ENCODE results near the gene HNRNPA3. TPM values are rescaled to one million over a fixed set of nuclear protein-coding genes. Genes with fewer than 3 reads are reported as not detected.

Gene HNRNPA3
- total and polyA plus RNA-seq, 10 of the 15 experiments (the other 5 are each of a cell fraction or from before 2014, with no cell fraction given) = 40.4 to 343 (median 206) TPM

DNA sequence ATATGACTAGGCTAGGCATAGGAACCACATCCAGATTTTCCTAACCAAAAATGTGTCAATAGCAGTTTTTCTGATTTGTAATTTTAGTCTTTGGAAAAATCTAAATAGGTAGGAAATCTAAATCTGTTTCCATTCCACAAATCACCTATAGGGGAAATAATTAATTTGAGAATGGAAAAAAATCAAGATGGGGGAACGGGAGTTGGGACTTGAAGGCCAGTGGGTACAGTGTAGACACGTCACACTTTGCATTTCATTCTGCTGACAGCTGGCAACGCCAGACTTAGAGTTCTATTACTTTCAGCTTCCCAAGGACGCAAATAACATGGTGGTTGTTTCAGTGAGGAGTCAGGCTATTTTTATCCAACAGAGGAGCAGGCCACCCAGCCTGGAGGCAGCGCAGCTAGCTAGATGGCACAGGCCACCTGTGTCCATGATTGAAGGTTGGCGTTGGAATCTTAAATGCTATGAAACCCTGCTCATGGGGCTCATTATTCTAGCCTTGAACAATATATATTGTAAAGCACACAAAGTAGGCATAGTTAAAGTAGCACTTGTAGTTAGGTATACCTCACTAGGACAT is 23.4 kb downstream of the HNRNPA3 start:
- Histone ChIP-seq H3K4me2 (ENCODE audit: control insufficient read depth, insufficient read depth) (no peak overlapping the region), H3K27me3 (replicated peaks in 1 of 2; ENCODE audit: control insufficient read depth in 2 of 2, insufficient read depth in 2 of 2, low read length in 1 of 2) (no peaks in the 10 kb centered on the region), H4K20me1 (ENCODE audit: control insufficient read depth, insufficient read depth) (no peaks in the 10 kb centered on the region), H3K36me3 (ENCODE audit: control insufficient read depth in 2 of 2, insufficient read depth in 2 of 2, low read length in 1 of 2) (peaks cover 8 to 16% of the 10 kb centered on the region in 2 experiments), H3K4me3 (no peak overlapping the region), H3K27ac (ENCODE audit: control insufficient read depth, insufficient read depth) (no peak overlapping the region), H3K4me1 (ENCODE audit: control insufficient read depth, insufficient read depth, low read length) (peaks cover 12% of the 10 kb centered on the region), H3K9me3 (replicated peaks; ENCODE audit: control insufficient read depth, insufficient read depth, low read length) (no peaks in the 10 kb centered on the region), H3K9ac (ENCODE audit: control insufficient read depth, insufficient read depth, low read length) (no peak overlapping the region), H3K79me2 (ENCODE audit: control insufficient read depth, insufficient read depth, low read length) (peaks cover 48% of the 10 kb centered on the region), H2AFZ (ENCODE audit: control insufficient read depth, low read depth, low read length) (no peak overlapping the region)
- DNase-seq (ENCODE audit: low read depth, low spot score) (no peak), ATAC-seq (no peak), FAIRE-seq (no peak)
- WGBS (ENCODE audit: insufficient coverage, insufficient replicate concordance, low lambda C conversion rate, missing lambda C conversion rate) = 82% methylated on average over 6 of the region's 6 CpGs
- in situ Hi-C loops (cut with MboI) = no loop called here
- ChIA-PET RAD21 (ENCODE audit: unreplicated experiment) (interaction anchor here (0.7 kb wide), 1 partner anchor 71 kb away, joined by 3 read pairs; no protein-coding TSS in a partner anchor), CTCF (interaction anchor here (1.0 to 2.0 kb wide), 4 partner anchors 10 to 71 kb away, joined by 3 to 8 read pairs (median 3); no protein-coding TSS in a partner anchor), SMC1A (ENCODE audit: uncharacterized antibody, unreplicated experiment) (interaction anchor here (1.0 to 1.2 kb wide), 3 partner anchors 14 to 59 kb away, joined by 3 read pairs; no protein-coding TSS in a partner anchor), POLR2A (interaction anchor here (1.2 kb wide), 1 partner anchor 9 kb away, joined by 5 read pairs; no protein-coding TSS in a partner anchor)
- BruUV-seq (replicated peaks) = no TSS peak
- intact Hi-C loops (cut with micrococcal nuclease; ENCODE audit: unreplicated experiment) = no loop called here
- TF ChIP-seq, protein P1, sequence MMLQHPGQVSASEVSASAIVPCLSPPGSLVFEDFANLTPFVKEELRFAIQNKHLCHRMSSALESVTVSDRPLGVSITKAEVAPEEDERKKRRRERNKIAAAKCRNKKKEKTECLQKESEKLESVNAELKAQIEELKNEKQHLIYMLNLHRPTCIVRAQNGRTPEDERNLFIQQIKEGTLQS (IDR thresholded peaks at IDR 0.05; ENCODE audit: borderline replicate concordance, extremely low read depth, low read depth, low read length) = no peak
- TF ChIP-seq NR2C1 (IDR thresholded peaks at IDR 0.05) = no peak
- no peak for TF ChIP-seq DPF2 (IDR thresholded peaks at IDR 0.05)
- no peak for TF ChIP-seq HCFC1 (IDR thresholded peaks at IDR 0.05; ENCODE audit: low read length)
- TF ChIP-seq NR2F1 (conservative IDR thresholded peaks at IDR 0.05) = no peak
- TF ChIP-seq, protein P2, sequence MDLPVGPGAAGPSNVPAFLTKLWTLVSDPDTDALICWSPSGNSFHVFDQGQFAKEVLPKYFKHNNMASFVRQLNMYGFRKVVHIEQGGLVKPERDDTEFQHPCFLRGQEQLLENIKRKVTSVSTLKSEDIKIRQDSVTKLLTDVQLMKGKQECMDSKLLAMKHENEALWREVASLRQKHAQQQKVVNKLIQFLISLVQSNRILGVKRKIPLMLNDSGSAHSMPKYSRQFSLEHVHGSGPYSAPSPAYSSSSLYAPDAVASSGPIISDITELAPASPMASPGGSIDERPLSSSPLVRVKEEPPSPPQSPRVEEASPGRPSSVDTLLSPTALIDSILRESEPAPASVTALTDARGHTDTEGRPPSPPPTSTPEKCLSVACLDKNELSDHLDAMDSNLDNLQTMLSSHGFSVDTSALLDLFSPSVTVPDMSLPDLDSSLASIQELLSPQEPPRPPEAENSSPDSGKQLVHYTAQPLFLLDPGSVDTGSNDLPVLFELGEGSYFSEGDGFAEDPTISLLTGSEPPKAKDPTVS (IDR thresholded peaks at IDR 0.05; ENCODE audit: low read depth, low read length) = no peak
- TF ChIP-seq, protein P3, sequence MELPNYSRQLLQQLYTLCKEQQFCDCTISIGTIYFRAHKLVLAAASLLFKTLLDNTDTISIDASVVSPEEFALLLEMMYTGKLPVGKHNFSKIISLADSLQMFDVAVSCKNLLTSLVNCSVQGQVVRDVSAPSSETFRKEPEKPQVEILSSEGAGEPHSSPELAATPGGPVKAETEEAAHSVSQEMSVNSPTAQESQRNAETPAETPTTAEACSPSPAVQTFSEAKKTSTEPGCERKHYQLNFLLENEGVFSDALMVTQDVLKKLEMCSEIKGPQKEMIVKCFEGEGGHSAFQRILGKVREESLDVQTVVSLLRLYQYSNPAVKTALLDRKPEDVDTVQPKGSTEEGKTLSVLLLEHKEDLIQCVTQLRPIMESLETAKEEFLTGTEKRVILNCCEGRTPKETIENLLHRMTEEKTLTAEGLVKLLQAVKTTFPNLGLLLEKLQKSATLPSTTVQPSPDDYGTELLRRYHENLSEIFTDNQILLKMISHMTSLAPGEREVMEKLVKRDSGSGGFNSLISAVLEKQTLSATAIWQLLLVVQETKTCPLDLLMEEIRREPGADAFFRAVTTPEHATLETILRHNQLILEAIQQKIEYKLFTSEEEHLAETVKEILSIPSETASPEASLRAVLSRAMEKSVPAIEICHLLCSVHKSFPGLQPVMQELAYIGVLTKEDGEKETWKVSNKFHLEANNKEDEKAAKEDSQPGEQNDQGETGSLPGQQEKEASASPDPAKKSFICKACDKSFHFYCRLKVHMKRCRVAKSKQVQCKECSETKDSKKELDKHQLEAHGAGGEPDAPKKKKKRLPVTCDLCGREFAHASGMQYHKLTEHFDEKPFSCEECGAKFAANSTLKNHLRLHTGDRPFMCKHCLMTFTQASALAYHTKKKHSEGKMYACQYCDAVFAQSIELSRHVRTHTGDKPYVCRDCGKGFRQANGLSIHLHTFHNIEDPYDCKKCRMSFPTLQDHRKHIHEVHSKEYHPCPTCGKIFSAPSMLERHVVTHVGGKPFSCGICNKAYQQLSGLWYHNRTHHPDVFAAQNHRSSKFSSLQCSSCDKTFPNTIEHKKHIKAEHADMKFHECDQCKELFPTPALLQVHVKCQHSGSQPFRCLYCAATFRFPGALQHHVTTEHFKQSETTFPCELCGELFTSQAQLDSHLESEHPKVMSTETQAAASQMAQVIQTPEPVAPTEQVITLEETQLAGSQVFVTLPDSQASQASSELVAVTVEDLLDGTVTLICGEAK (IDR thresholded peaks at IDR 0.05; ENCODE audit: borderline replicate concordance) = no peak
- TF ChIP-seq SMARCA5 (IDR thresholded peaks at IDR 0.05) = no peak
- TF ChIP-seq, protein P4, sequence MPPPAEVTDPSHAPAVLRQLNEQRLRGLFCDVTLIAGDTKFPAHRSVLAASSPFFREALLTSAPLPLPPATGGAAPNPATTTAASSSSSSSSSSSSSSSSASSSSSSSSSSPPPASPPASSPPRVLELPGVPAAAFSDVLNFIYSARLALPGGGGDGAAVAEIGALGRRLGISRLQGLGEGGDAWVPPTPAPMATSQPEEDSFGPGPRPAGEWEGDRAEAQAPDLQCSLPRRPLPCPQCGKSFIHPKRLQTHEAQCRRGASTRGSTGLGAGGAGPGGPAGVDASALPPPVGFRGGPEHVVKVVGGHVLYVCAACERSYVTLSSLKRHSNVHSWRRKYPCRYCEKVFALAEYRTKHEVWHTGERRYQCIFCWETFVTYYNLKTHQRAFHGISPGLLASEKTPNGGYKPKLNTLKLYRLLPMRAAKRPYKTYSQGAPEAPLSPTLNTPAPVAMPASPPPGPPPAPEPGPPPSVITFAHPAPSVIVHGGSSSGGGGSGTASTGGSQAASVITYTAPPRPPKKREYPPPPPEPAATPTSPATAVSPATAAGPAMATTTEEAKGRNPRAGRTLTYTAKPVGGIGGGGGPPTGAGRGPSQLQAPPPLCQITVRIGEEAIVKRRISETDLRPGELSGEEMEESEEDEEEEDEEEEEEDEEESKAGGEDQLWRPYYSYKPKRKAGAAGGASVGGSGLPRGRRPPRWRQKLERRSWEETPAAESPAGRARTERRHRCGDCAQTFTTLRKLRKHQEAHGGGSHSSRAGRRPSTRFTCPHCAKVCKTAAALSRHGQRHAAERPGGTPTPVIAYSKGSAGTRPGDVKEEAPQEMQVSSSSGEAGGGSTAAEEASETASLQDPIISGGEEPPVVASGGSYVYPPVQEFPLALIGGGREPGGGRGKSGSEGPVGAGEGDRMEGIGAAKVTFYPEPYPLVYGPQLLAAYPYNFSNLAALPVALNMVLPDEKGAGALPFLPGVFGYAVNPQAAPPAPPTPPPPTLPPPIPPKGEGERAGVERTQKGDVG (CRISPR knock-in tag; IDR thresholded peaks at IDR 0.05) = no peak
- TF ChIP-seq BCL11A (IDR thresholded peaks at IDR 0.05; ENCODE audit: low read depth, low read length) = no peak
- no peak for TF ChIP-seq ZNF384 (IDR thresholded peaks at IDR 0.05; ENCODE audit: borderline replicate concordance, low read depth, low read length)
- no peak for TF ChIP-seq TCF7 (IDR thresholded peaks at IDR 0.05; ENCODE audit: borderline replicate concordance)
- no peak for TF ChIP-seq HDAC6 (IDR thresholded peaks at IDR 0.05; ENCODE audit: unreplicated experiment)
